ENCODE measurements around the gene CPSF4. TPM values are rescaled to one million over a fixed set of nuclear protein-coding genes. Genes with fewer than 3 reads are reported as not detected.

CPSF4 gene
- total RNA-seq, 4 donors from 2014 or later: 30.6 to 33.1 (median 32.7) TPM

DNA sequence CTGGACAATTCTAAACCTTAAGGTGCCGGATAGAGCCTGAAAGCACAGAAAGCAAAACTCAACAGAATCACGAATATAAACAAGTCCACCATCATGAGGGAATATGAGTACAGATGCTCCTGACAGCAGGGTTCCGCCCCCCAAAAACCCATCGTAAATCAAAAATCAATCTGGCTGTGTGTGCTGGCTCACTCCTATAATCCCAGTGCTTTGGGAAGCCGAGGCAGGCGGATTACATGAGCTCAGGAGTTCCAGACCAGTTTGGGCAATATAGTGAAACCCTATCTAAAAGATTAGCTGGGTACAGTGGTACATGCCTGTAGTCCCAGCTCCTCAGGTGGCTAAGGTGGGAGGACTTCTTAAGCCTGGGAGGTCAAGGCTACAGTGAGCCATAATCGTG lies 17.8 kb upstream of the CPSF4 start:
- H3K27me3 ChIP-seq: no peaks in the 10 kb centered on the region
- TF ChIP-seq POLR2A (IDR thresholded peaks at IDR 0.05): no peak
- TF ChIP-seq, protein P1, sequence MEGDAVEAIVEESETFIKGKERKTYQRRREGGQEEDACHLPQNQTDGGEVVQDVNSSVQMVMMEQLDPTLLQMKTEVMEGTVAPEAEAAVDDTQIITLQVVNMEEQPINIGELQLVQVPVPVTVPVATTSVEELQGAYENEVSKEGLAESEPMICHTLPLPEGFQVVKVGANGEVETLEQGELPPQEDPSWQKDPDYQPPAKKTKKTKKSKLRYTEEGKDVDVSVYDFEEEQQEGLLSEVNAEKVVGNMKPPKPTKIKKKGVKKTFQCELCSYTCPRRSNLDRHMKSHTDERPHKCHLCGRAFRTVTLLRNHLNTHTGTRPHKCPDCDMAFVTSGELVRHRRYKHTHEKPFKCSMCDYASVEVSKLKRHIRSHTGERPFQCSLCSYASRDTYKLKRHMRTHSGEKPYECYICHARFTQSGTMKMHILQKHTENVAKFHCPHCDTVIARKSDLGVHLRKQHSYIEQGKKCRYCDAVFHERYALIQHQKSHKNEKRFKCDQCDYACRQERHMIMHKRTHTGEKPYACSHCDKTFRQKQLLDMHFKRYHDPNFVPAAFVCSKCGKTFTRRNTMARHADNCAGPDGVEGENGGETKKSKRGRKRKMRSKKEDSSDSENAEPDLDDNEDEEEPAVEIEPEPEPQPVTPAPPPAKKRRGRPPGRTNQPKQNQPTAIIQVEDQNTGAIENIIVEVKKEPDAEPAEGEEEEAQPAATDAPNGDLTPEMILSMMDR (IDR thresholded peaks at IDR 0.05): no peak
- WGBS, 2 donors: 91 to 93% methylated on average over 7 of the region's 7 CpGs
- intact Hi-C loops (cut with DNase I): no loop called here
- no peak overlapping the region for H3K4me3 ChIP-seq (replicated peaks in 1 of 3)
- H3K4me1 ChIP-seq: peaks cover 0 to 11% of the 10 kb centered on the region in 2 donors
- H3K36me3 ChIP-seq: peaks cover 66 to 71% of the 10 kb centered on the region in 2 donors
- H3K27ac ChIP-seq: no peak overlapping the region
- no peaks in the 10 kb centered on the region for H3K9me3 ChIP-seq
- DNase-seq: no peak

GRCh38 chr7:99422186-99422585 lies 16.6 kb upstream of the CPSF4 start:
- Histone ChIP-seq H3K9me3 (no peaks in the 10 kb centered on the region), H3K4me3 (replicated peaks in 1 of 3) (no peak overlapping the region), H3K36me3 (peaks cover 54 to 61% of the 10 kb centered on the region in 2 donors), H3K4me1 (peaks cover 0 to 11% of the 10 kb centered on the region in 2 donors), H3K27me3 (no peaks in the 10 kb centered on the region), H3K27ac (no peak overlapping the region)
- TF ChIP-seq, protein P1 (IDR thresholded peaks at IDR 0.05): no peak
- TF ChIP-seq POLR2A (IDR thresholded peaks at IDR 0.05): no peak
- intact Hi-C loops (cut with DNase I): no loop called here
- DNase-seq: peak; percentile 69 to 82
- 54 to 59% methylated on average over 11 of the region's 11 CpGs for WGBS, 2 donors

DNA sequence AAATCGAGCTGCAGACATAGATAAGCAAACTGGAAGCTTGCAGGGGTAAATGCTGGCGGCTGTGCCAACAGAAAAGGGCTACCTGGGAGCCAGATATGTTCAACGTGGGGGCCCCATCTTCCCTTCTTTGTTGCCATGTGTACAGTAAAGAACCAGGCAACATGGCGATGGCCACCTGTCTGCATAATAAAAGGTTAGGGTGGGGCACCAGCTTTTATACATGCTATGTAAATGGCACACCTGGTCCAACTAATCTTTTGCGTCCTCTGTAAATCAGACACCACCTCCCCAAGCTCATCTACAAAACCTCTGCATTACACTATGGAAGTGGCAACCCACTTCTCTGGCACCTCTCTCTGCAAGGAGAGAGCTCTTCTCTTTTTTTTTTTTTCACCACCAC lies 16.1 kb upstream of the CPSF4 start:
- Histone ChIP-seq H3K27me3 (no peaks in the 10 kb centered on the region), H3K36me3 (peaks cover 50 to 57% of the 10 kb centered on the region in 2 donors)

GRCh38 chr7:99424932-99425730 lies 13.6 kb upstream of the CPSF4 start:
- Histone ChIP-seq H3K4me1 (peaks cover 0 to 11% of the 10 kb centered on the region in 2 donors), H3K27ac (no peak overlapping the region), H3K36me3 (peaks cover 33 to 43% of the 10 kb centered on the region in 2 donors), H3K9me3 (no peaks in the 10 kb centered on the region), H3K27me3 (no peaks in the 10 kb centered on the region), H3K4me3 (replicated peaks in 1 of 3) (no peak overlapping the region)
- TF ChIP-seq, protein P1 (IDR thresholded peaks at IDR 0.05): no peak
- TF ChIP-seq POLR2A (IDR thresholded peaks at IDR 0.05): no peak
- intact Hi-C loops (cut with DNase I): no loop called here
- WGBS, 2 donors: 93 to 95% methylated on average over 14 to 15 of the region's 24 CpGs
- DNase-seq: no peak

More for the DNA sequence above, 16.1 kb upstream of the CPSF4 start:
- Histone ChIP-seq H3K27ac (no peak overlapping the region), H3K4me3 (replicated peaks in 1 of 3) (no peak overlapping the region), H3K4me1 (peaks cover 0 to 11% of the 10 kb centered on the region in 2 donors), H3K9me3 (no peaks in the 10 kb centered on the region)
- intact Hi-C loops (cut with DNase I): no loop called here
- no peak for TF ChIP-seq POLR2A (IDR thresholded peaks at IDR 0.05)
- TF ChIP-seq, protein P1 (IDR thresholded peaks at IDR 0.05): no peak
- DNase-seq: no peak
- 77 to 80% methylated on average over 5 of the region's 5 CpGs for WGBS, 2 donors

DNA sequence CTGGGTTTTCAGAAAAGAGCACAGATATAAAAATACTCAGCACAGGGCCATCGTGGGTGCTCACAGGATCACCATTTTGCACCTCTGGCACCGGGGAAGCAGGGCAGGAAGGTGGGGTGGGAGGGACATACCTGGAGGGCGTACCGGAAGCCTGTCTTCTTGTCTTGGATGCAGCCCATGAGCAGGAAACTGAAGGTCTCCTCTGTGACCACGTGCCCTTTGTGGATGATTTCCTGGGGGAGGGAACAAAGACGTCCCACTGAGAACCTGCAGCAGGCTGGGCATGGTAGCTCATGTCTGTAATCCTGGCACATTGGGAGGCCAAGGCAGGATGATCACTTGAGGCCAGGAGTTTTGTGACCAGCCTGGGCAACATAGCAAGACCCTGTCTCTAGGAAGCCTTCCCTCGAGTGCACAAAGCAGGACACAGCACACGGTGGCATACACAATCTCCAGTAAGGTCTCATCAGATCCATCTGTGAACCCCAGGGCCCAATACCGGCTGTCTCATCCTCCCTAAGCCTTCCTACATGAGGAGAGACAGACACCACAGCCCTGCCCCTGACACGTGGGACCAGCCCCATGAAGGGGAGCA lies 9.7 kb upstream of the CPSF4 start:
- intact Hi-C loops (cut with DNase I): no loop called here
- Histone ChIP-seq H3K4me3 (replicated peaks in 1 of 3) (no peak overlapping the region), H3K36me3 (peaks cover 18 to 33% of the 10 kb centered on the region in 2 donors), H3K9me3 (no peaks in the 10 kb centered on the region), H3K27ac (no peak overlapping the region), H3K27me3 (no peaks in the 10 kb centered on the region), H3K4me1 (no peaks in the 10 kb centered on the region)
- TF ChIP-seq POLR2A (IDR thresholded peaks at IDR 0.05): no peak
- TF ChIP-seq, protein P1 (IDR thresholded peaks at IDR 0.05): no peak
- 84 to 88% methylated on average over 7 to 10 of the region's 10 CpGs for WGBS, 2 donors
- no peak for DNase-seq

Measured in thyroid gland (tissue), 4 donors.